IPS-20b (cell line): Measurements from ENCODE around the gene FLYWCH1.
"Not testable (repeated sequence)": the region's sequence is repeated elsewhere in the genome, so short reads cannot be mapped to it uniquely, and the experiment has no call there.

ENCODE experiments used
- H3K27ac ChIP-seq: one replicate; pipeline ENCODE4 v1.5.1; 2013; ENCODE audit warnings: low read length
- H3K27me3 ChIP-seq: 2 replicates; pipeline ENCODE4 v1.6.1; 2013; ENCODE audit warnings: mild to moderate bottlenecking, low read length, inconsistent platforms; ENCODE audit not compliant: insufficient read depth
- H3K36me3 ChIP-seq: 2 replicates; pipeline ENCODE4 v1.6.1; 2013; ENCODE audit warnings: low read depth, mild to moderate bottlenecking, inconsistent platforms, low read length, moderate library complexity; ENCODE audit not compliant: insufficient read depth
- H3K4me1 ChIP-seq: 2 replicates; pipeline ENCODE4 v1.6.1; 2013; ENCODE audit warnings: mild to moderate bottlenecking, control low read depth, inconsistent platforms, low read length, moderate library complexity; ENCODE audit not compliant: insufficient read depth
- H3K4me3 ChIP-seq: 2 replicates; pipeline ENCODE4 v1.5.1; 2013; ENCODE audit warnings: mild to moderate bottlenecking, low read length, inconsistent platforms
- H3K9ac ChIP-seq: 2 replicates; pipeline ENCODE4 v1.6.1; 2013; ENCODE audit warnings: low read depth, mild to moderate bottlenecking, inconsistent platforms, low read length, moderate library complexity
- H3K9me3 ChIP-seq: 2 replicates; pipeline ENCODE4 v1.6.1; 2013; ENCODE audit warnings: mild to moderate bottlenecking, low read depth, low read length, inconsistent platforms; ENCODE audit not compliant: insufficient read depth

Gene FLYWCH1

DNA sequence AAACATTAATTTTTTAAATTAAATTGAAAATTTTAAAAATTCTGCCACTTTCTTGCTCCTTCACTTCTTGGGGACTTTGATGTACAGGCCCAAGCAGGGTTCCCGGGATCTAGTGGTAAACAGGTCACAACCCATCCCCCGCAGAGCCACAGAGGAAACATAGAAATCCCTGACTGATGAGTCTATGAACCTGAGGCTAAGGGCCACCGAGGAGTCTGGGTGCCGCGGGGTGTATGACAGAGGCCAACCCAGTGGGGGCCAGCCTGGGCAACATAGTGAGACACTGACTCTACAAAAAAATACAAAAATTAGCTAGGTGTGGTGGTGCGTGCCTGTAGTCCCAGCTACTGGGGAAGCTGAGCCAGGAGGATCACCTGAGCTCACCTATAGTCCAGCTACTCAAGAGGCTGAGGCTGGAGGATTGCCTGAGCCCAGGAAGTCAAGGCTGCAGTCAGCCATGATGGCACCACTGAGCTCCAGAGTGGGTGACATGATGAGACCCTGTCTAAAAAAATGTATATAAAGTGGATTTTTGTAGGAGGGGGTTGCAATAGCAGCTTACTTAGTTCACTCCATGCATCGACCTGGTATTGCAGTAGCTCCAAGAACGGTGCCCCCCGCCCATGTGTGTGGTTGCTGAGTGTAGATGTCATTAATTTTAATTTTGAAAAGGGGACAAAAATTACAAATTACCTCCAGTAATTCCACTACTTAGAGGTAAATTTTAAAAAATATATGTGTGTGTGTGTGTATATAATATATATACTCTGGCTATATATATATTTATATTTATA is 9.2 kb upstream of the FLYWCH1 start:
- H3K27ac ChIP-seq, result no peak overlapping the region
- H3K27me3 ChIP-seq, result no peaks in the 10 kb centered on the region
- H3K36me3 ChIP-seq, result no peaks in the 10 kb centered on the region
- no peak overlapping the region for H3K4me3 ChIP-seq
- H3K4me1 ChIP-seq, result no peaks in the 10 kb centered on the region
- no peak overlapping the region for H3K9ac ChIP-seq
- H3K9me3 ChIP-seq, result no peaks in the 10 kb centered on the region

DNA sequence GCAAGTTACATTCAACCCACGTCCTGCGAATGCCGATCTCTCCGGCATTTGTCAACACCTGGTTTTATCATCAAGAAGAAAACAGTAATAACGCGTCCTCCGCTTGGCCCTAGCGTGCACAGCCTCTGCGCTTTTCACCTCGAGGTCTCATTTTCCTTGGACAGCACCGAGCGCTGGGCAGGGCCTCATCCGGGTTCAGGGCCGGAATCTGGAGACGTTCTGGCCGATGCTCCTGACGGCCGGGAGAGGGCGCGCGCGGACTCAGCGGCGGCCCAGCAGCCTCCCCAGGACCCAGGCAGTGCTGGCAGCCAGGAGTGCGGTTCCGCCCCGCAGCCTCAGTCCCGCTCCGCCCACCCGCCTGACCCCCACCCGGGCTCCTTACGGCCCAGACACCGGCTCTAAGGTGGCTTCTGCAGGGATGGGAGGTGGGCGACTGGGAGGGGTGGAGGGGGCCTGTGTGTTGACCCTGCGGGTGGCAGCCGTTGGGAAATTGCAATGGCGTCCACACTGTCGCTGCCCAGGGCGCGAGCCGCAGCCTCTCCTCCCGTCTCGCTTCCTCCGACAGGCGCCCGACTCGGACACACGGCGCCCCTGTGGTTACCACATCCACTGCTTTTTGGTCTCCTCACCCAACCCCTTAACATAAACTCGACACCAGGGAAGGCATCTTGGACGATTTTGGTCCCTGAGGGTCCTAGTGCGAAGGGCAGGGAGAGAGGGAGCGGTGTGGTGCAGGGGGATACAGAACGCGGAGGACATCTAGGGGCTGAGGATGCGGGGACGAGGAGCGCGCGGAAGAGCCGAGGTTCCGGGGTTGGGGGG is 7.4 kb upstream of the FLYWCH1 start:
- no peaks in the 10 kb centered on the region for H3K4me1 ChIP-seq
- H3K27me3 ChIP-seq, result no peaks in the 10 kb centered on the region
- no peaks in the 10 kb centered on the region for H3K36me3 ChIP-seq
- H3K9me3 ChIP-seq, result no peaks in the 10 kb centered on the region
- no peak overlapping the region for H3K27ac ChIP-seq
- peak overlapping the region; percentile 80 for H3K9ac ChIP-seq
- H3K4me3 ChIP-seq, result peak overlapping the region; percentile 80

DNA sequence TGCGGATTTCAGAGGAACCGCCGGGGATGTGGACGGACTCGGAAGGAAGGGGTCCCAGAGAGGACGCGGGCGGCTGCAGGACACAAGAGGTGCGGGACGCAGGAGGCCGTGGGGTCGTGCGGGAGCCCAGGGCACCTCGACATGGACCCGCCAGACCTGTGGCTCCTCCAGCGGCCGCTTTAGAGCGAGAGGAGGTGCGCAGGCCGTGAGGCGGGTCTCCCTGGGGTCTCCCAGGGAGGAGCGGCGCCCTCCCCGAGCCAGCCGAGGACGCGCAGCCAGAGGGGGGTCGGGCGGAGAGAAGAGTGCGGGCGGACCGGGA is 6.8 kb upstream of the FLYWCH1 start:
- H3K9me3 ChIP-seq, result no peaks in the 10 kb centered on the region
- H3K36me3 ChIP-seq, result no peaks in the 10 kb centered on the region
- no peaks in the 10 kb centered on the region for H3K4me1 ChIP-seq
- no peaks in the 10 kb centered on the region for H3K27me3 ChIP-seq
- H3K9ac ChIP-seq, result peak overlapping the region; percentile 80
- H3K4me3 ChIP-seq, result peak overlapping the region; percentile 80
- no peak overlapping the region for H3K27ac ChIP-seq

DNA sequence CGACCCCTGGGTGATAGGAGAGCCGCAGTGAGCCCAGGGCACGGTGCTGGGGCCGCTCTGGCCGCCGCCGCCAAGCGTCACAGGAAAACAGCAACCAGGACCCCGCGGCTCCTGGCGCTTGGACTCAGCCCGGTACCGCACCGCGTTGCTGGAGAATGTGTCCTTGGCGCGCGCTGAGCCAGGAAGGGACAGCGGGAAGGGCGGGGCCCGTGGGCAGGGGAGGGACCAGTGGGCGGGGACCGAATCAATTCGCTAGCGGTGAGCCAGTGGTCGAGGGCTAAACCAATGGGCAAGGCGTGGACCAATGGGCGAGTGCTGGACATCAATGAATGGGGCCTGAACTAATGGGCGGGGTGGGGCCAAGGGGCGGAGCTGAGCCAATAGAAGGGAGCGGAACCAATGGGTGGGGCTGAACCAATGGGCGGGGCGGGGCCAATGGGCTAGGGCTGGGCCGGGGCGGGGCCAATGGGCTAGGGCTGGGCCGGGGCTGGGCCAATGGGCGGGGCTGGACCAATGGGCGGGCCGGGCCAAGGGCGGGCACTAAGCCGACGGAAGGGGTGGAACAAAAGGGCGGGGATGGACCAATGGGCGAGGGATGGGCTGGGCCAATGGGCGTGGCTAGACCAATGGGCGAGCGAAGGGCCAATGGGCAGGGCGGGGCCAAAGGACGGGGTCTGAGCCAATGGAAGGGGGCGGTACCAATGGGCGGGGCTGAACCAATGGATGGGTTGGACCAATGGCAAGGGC is 6.3 kb upstream of the FLYWCH1 start:
- no peaks in the 10 kb centered on the region for H3K4me1 ChIP-seq
- no peaks in the 10 kb centered on the region for H3K36me3 ChIP-seq
- peak overlapping the region; percentile 80; the same call in 1 of the 2 replicates for H3K9ac ChIP-seq
- H3K4me3 ChIP-seq, result peak overlapping the region; percentile 80
- H3K9me3 ChIP-seq, result no peaks in the 10 kb centered on the region
- no peaks in the 10 kb centered on the region; the same call in 1 of the 2 replicates for H3K27me3 ChIP-seq
- H3K27ac ChIP-seq, result no peak overlapping the region

DNA sequence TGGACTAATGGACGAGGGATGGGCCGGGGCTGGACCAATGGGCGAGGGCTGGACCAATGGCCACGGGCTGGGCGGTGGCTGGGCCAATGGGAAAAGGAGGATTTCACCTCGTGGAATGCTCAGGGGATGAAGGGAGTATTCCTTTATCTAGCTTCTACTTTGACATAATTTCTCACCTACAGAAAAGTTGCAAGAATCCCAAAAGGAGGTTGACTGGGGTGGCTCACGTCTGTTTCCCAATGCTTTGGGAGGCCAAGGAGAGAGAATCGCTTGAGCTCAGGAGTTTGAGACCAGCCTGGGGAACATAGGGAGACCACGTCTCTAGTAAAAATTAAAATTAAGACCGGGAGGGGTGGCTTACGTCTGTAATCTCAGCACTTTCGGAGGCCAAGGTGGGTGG is 5.7 kb upstream of the FLYWCH1 start:
- Histone ChIP-seq H3K9ac (no peak overlapping the region), H3K27me3 (no peaks in the 10 kb centered on the region; the same call in 1 of the 2 replicates), H3K9me3 (no peaks in the 10 kb centered on the region), H3K4me1 (no peaks in the 10 kb centered on the region), H3K36me3 (no peaks in the 10 kb centered on the region), H3K4me3 (no peak overlapping the region), H3K27ac (no peak overlapping the region)

DNA sequence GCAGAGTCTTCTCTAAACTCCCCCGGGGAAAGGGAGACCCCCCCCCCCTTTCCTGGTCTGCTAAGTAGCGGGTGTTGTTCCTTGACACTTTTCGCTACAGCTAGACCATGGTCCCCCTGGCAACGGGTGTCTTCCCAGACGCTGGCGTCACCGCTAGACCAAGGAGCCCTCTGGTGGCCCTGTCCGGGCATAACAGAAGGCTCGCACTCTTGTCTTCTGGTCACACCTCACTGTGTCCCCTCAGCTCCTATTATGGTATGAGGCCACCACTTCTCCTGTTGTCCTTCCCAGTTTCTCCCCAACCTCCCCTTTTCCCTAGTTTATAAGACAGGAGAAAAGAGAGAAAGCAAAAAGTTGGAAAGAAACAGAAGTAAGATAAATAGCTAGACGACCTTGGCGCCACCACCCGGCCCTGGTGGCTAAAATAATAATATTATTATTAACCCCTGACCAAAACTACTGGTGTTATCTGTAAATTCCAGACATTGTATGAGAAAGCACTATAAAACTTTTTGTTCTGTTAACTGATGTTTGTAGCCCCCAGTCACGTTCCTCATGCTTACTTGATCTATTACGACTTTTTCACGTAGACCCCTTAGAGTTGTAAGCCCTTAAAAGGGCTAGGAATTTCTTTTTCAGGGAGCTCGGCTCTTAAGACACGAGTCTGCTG is 4.5 kb upstream of the FLYWCH1 start:
- not testable (repeated sequence) for H3K9ac ChIP-seq, H3K4me1 ChIP-seq, H3K9me3 ChIP-seq, H3K36me3 ChIP-seq, H3K4me3 ChIP-seq, H3K27me3 ChIP-seq, H3K27ac ChIP-seq

DNA sequence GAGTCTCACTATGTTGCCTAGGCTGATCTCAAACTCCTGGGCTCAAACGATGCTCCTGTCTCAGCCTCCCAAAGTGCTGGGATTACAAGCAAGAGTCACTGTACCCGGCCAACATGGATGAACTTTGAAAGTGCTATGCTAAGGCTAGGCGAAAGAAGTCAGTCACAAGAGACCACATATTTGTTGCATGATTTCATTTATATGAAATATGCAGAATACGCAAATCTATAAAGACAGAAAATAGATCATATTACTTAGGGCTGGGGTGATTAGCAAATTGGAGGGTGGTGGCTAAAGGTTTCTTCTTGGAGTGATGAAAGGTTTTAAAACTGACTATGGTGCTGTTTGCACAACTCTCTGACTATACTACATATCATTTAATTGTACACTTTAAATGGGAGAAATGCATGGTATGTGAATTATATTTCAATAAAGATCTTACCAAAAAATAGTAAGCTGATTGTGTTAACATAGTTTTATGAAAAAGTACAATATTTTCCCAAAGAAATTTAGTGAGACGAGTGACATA is 1.2 kb upstream of the FLYWCH1 start:
- H3K36me3 ChIP-seq, result no peaks in the 10 kb centered on the region
- H3K27me3 ChIP-seq, result peaks cover 13% of the 10 kb centered on the region
- H3K9ac ChIP-seq, result no peak overlapping the region
- H3K9me3 ChIP-seq, result no peaks in the 10 kb centered on the region
- no peak overlapping the region for H3K27ac ChIP-seq
- H3K4me3 ChIP-seq, result no peak overlapping the region
- H3K4me1 ChIP-seq, result no peaks in the 10 kb centered on the region

DNA sequence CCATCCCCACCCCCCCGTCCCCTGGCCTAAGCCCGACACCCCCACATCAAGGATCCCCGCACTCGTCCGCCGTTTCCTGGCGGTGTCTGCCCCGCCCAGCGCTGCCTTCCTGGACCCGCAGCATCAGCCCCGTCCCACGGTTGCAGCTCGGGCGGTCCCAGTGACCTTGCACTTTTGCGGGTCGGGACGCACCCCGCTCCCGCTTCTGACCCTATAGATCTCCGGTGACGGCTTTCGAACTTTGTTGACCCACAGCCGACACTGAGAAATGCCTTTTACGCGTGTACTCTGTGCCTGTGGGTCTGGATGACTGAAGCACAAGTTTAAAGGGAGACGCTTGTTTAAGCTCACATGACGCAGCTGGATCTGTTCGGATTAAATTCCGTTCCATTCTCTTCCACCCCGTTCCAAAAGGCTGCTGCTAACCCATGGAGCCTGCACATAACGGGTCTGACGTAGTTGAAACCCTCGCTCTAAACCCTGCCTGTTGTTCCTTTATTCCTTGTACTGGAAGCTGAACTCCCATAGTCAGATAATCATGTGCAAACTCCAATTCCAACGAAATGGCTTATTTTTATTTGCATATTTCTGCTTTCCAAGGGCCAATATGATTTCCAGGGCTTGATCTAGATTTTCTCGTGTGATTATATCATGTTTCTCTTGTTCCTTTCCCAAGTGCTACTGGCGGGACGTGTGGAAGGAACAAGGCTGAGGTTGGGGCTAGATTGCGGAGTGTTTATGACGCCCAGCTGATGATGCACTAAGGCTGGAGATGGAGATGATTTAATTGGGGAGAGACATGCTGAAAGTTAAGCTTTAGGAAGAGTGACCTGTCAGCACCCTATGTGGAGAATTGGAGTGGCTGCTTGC is 834 bp downstream of the FLYWCH1 start:
- peak overlapping the region; percentile 82 for H3K4me3 ChIP-seq
- H3K9me3 ChIP-seq, result no peaks in the 10 kb centered on the region
- H3K4me1 ChIP-seq, result no peaks in the 10 kb centered on the region
- H3K36me3 ChIP-seq, result no peaks in the 10 kb centered on the region
- peaks cover 13% of the 10 kb centered on the region for H3K27me3 ChIP-seq
- peak overlapping the region; percentile 74; the same call in 1 of the 2 replicates for H3K9ac ChIP-seq
- H3K27ac ChIP-seq, result no peak overlapping the region

DNA sequence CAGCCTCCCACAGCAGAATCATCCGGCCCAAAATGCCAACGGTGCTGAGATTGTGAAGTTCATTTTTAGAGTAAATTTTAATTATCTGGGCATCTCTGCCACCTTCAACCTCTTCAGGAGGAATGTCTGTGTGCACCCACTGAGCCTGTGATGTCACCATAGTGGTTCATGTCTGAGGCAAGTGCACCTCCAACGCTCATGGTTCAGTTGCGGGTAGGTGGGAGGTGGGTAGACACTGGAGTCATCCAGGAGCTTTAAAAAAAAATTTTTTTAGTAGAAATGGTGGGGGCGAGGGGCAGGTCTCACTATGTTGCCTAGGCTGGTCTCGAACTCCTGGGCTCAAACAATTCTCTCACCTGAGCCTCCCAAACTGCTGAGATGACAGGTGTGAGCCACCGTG is 1.9 kb downstream of the FLYWCH1 start:
- H3K4me1 ChIP-seq, result no peaks in the 10 kb centered on the region
- H3K4me3 ChIP-seq, result no peak overlapping the region

DNA sequence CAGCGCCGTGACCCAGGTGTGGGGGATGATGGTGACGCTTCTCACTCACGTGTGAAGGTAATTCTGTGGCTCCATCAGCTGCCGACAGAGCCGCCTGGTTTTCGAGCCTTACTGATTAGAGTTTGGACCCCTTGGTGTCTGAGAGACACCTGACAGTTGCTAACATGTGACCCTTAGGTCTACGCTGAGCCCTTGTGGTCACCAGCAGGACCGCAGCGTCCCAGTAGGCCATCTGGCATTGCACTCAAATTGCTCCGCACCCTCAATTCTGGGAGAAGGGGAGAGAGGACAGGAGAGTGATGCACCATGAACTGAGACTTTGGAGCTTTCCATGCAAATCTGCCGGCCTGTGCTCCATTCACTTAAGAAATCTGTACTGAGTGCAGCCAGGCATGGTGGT is 2.5 kb downstream of the FLYWCH1 start:
- Histone ChIP-seq H3K4me3 (no peak overlapping the region), H3K27ac (no peak overlapping the region), H3K36me3 (no peaks in the 10 kb centered on the region), H3K9me3 (no peaks in the 10 kb centered on the region), H3K27me3 (peaks cover 13% of the 10 kb centered on the region), H3K4me1 (no peaks in the 10 kb centered on the region), H3K9ac (no peak overlapping the region)

More for the DNA sequence above, 1.9 kb downstream of the FLYWCH1 start:
- Histone ChIP-seq H3K36me3 (no peaks in the 10 kb centered on the region), H3K27ac (no peak overlapping the region), H3K27me3 (peaks cover 13% of the 10 kb centered on the region), H3K9ac (no peak overlapping the region), H3K9me3 (no peaks in the 10 kb centered on the region)
